RWPE2 (cell line): ENCODE measurements around the gene MYMK.

Experiments used
- ATAC-seq: fragments of 200-7000 bp; cut with Tn5 transposase; 3 replicates; pipeline ENCODE4 v1.9.1; 2021; ENCODE audit warnings: low read depth
- DNase-seq: peaks from one replicate; pipeline ENCODE4 v3.0.0-alpha.2; 2020; ENCODE audit warnings: low spot score
- H3K27ac ChIP-seq: fragments of 450-650 bp; 2 replicates; pipeline ENCODE4 v1.5.1; 2017; ENCODE audit warnings: mild to moderate bottlenecking; ENCODE audit not compliant: poor library complexity, severe bottlenecking
- H3K27me3 ChIP-seq: fragments of 250-450 bp; sonication (Bioruptor Pico); 2 replicates; pipeline ENCODE4 v1.5.1; 2021; ENCODE audit warnings: mild to moderate bottlenecking, moderate library complexity; ENCODE audit not compliant: insufficient read depth, poor library complexity, severe bottlenecking
- H3K36me3 ChIP-seq: fragments of 250-450 bp; sonication (Bioruptor Pico); 2 replicates; pipeline ENCODE4 v1.5.1; 2020; ENCODE audit warnings: low read depth, mild to moderate bottlenecking, moderate library complexity
- H3K4me1 ChIP-seq: fragments of 250-450 bp; sonication (Bioruptor Pico); 2 replicates; pipeline ENCODE4 v1.5.1; 2021; ENCODE audit warnings: mild to moderate bottlenecking, moderate library complexity; ENCODE audit not compliant: insufficient read depth, poor library complexity, severe bottlenecking
- H3K4me3 ChIP-seq: fragments of 250-450 bp; sonication (Bioruptor Pico); 2 replicates; pipeline ENCODE4 v1.5.1; 2021; ENCODE audit warnings: mild to moderate bottlenecking, moderate library complexity; ENCODE audit not compliant: severe bottlenecking
- H3K9me3 ChIP-seq: fragments of 250-450 bp; sonication (Bioruptor Pico); 2 replicates; pipeline ENCODE4 v1.5.1; 2021; ENCODE audit warnings: mild to moderate bottlenecking, moderate library complexity; ENCODE audit not compliant: severe bottlenecking
- CTCF ChIP-seq: fragments of 450-650 bp; IDR thresholded peaks from one replicate; pipeline ENCODE4 v1.5.1; 2017; ENCODE audit warnings: mild to moderate bottlenecking, moderate library complexity; ENCODE audit not compliant: poor library complexity, severe bottlenecking

MYMK gene

DNA sequence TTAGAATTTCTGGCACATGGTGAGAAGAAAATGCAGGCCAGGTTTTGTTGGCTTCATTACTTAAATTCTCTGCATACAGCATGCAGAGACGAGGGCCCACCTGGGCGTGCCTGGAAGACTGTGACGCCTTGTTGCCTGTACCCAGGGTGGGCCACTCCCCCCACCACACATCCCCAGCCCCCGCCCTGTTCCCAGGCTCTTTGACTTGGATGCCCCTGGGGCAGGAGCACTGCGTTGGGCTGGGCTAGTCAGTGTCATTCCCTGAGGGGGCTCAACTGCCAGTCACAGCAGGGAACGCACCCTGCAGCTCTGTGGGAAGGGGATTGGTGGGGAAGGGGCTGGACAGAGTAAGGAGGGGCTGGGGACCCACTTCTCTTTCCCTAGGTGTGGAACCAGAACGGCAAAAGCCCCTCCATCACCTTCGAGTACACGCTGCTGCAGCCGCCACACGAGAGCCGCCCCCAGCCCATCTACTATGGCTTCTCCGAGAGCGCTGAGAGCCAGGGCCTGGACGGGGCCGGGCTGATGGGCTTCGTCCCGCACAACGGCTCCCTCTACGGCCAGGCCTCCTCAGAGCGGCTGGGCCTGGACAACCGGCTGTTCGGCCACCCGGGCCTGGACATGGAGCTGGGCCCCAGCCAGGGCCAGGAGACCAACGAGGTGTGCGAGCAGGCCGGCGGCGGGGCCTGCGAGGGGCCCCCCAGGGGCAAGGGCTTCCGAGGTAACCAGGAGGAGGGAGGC is 29.4 kb upstream of the MYMK start:
- no peaks in the 10 kb centered on the region for H3K27me3 ChIP-seq
- DNase-seq: no peak
- no peaks in the 10 kb centered on the region for H3K4me1 ChIP-seq
- no peak overlapping the region for H3K27ac ChIP-seq
- H3K36me3 ChIP-seq: no peaks in the 10 kb centered on the region
- H3K9me3 ChIP-seq: no peaks in the 10 kb centered on the region
- TF ChIP-seq CTCF: no peak
- H3K4me3 ChIP-seq: no peak overlapping the region
- no peak for ATAC-seq

- Histone ChIP-seq H3K4me1 (no peaks in the 10 kb centered on the region), H3K36me3 (no peaks in the 10 kb centered on the region), H3K9me3 (no peaks in the 10 kb centered on the region), H3K27ac (no peak overlapping the region), H3K27me3 (no peaks in the 10 kb centered on the region), H3K4me3 (no peak overlapping the region)
- no peak for TF ChIP-seq CTCF
- ATAC-seq (no peak), DNase-seq (no peak)
Measured at GRCh38 chr9:133553123-133553522, 28.4 kb upstream of the MYMK start.

- Histone ChIP-seq H3K9me3 (no peaks in the 10 kb centered on the region), H3K4me3 (no peak overlapping the region), H3K4me1 (no peaks in the 10 kb centered on the region), H3K27ac (no peak overlapping the region), H3K36me3 (no peaks in the 10 kb centered on the region), H3K27me3 (no peaks in the 10 kb centered on the region)
- no peak for TF ChIP-seq CTCF
- no peak for DNase-seq
- no peak for ATAC-seq
Measured at GRCh38 chr9:133552236-133552635, 27.5 kb upstream of the MYMK start.

- DNase-seq (no peak), ATAC-seq (no peak)
- no peaks in the 10 kb centered on the region for H3K4me1 ChIP-seq
- no peak overlapping the region for H3K4me3 ChIP-seq
- H3K36me3 ChIP-seq: no peaks in the 10 kb centered on the region
- no peaks in the 10 kb centered on the region for H3K27me3 ChIP-seq
- H3K27ac ChIP-seq: no peak overlapping the region
- TF ChIP-seq CTCF: no peak
- H3K9me3 ChIP-seq: no peaks in the 10 kb centered on the region
Measured at GRCh38 chr9:133551446-133551845, 26.7 kb upstream of the MYMK start.

GRCh38 chr9:133547116-133547515 is 22.4 kb upstream of the MYMK start:
- TF ChIP-seq CTCF: no peak
- DNase-seq: no peak
- Histone ChIP-seq H3K9me3 (no peaks in the 10 kb centered on the region), H3K36me3 (no peaks in the 10 kb centered on the region), H3K4me3 (no peak overlapping the region), H3K27me3 (no peaks in the 10 kb centered on the region), H3K27ac (no peak overlapping the region), H3K4me1 (no peaks in the 10 kb centered on the region)
- no peak for ATAC-seq
